Measurements from ENCODE around the gene RANBP1. TPM values are rescaled to one million over a fixed set of nuclear protein-coding genes. Genes with fewer than 3 reads are reported as not detected.
A peak's percentile ranks its signal among the peaks of the same experiment; 100 is the strongest.

Gene RANBP1
- total RNA-seq, 1 donor from 2014 or later: 219 TPM

GRCh38 chr22:20132686-20133246, 16.9 kb downstream of the RANBP1 start:
- DNase-seq (ENCODE audit: low spot score, unreplicated experiment): no peak
- TF ChIP-seq CTCF (IDR thresholded peaks at IDR 0.05; ENCODE audit: unreplicated experiment): no peak
- Mint-ChIP-seq H3K4me3 (ENCODE audit: low read depth) (peak overlapping the region; percentile 68), H3K27ac (no peak overlapping the region), H3K9me3 (ENCODE audit: low read depth) (no peaks in the 10 kb centered on the region), H3K36me3 (ENCODE audit: insufficient read depth) (peaks cover 2% of the 10 kb centered on the region), H3K27me3 (no peaks in the 10 kb centered on the region), H3K4me1 (ENCODE audit: low read depth) (peaks cover 4% of the 10 kb centered on the region)

- Mint-ChIP-seq H3K9me3 (ENCODE audit: low read depth) (no peaks in the 10 kb centered on the region), H3K27ac (no peak overlapping the region), H3K4me3 (ENCODE audit: low read depth) (peak overlapping the region; percentile 59), H3K36me3 (ENCODE audit: insufficient read depth) (no peaks in the 10 kb centered on the region), H3K27me3 (no peaks in the 10 kb centered on the region), H3K4me1 (ENCODE audit: low read depth) (peaks cover 4% of the 10 kb centered on the region)
- DNase-seq (ENCODE audit: low spot score, unreplicated experiment): no peak
- no peak for TF ChIP-seq CTCF (IDR thresholded peaks at IDR 0.05; ENCODE audit: unreplicated experiment)
These were observed 18.1 kb downstream of the RANBP1 start for GRCh38 chr22:20133930-20134549.

GRCh38 chr22:20135265-20135664, 19.4 kb downstream of the RANBP1 start:
- Mint-ChIP-seq H3K27me3 (no peaks in the 10 kb centered on the region), H3K27ac (no peak overlapping the region), H3K9me3 (ENCODE audit: low read depth) (no peaks in the 10 kb centered on the region), H3K4me3 (ENCODE audit: low read depth) (no peak overlapping the region), H3K36me3 (ENCODE audit: insufficient read depth) (no peaks in the 10 kb centered on the region), H3K4me1 (ENCODE audit: low read depth) (peaks cover 4% of the 10 kb centered on the region)
- DNase-seq (ENCODE audit: low spot score, unreplicated experiment): no peak
- TF ChIP-seq CTCF (IDR thresholded peaks at IDR 0.05; ENCODE audit: unreplicated experiment): no peak

- Mint-ChIP-seq H3K4me1 (ENCODE audit: low read depth) (peaks cover 4% of the 10 kb centered on the region), H3K27ac (no peak overlapping the region), H3K9me3 (ENCODE audit: low read depth) (no peaks in the 10 kb centered on the region), H3K27me3 (no peaks in the 10 kb centered on the region), H3K36me3 (ENCODE audit: insufficient read depth) (no peaks in the 10 kb centered on the region), H3K4me3 (ENCODE audit: low read depth) (no peak overlapping the region)
- no peak for TF ChIP-seq CTCF (IDR thresholded peaks at IDR 0.05; ENCODE audit: unreplicated experiment)
- DNase-seq (ENCODE audit: low spot score, unreplicated experiment): no peak
These were observed 20.1 kb downstream of the RANBP1 start for GRCh38 chr22:20135806-20136602.

GRCh38 chr22:20136603-20136873, 20.6 kb downstream of the RANBP1 start:
- no peak for DNase-seq (ENCODE audit: low spot score, unreplicated experiment)
- H3K4me3 Mint-ChIP-seq (ENCODE audit: low read depth): no peak overlapping the region
- H3K27me3 Mint-ChIP-seq: no peaks in the 10 kb centered on the region
- no peaks in the 10 kb centered on the region for H3K36me3 Mint-ChIP-seq (ENCODE audit: insufficient read depth)
- H3K9me3 Mint-ChIP-seq (ENCODE audit: low read depth): no peaks in the 10 kb centered on the region
- peaks cover 4% of the 10 kb centered on the region for H3K4me1 Mint-ChIP-seq (ENCODE audit: low read depth)
- TF ChIP-seq CTCF (IDR thresholded peaks at IDR 0.05; ENCODE audit: unreplicated experiment): no peak
- H3K27ac Mint-ChIP-seq: no peak overlapping the region
